ENCODE data around the gene CAMK2A. TPM values are rescaled to one million over a fixed set of nuclear protein-coding genes. Genes with fewer than 3 reads are reported as not detected.
A peak's percentile ranks its signal among the peaks of the same experiment; 100 is the strongest.

The CAMK2A gene
- total and polyA plus RNA-seq, 2 of the 4 experiments (the other 2 are of a cell fraction) = 0.18 to 0.19 TPM

DNA sequence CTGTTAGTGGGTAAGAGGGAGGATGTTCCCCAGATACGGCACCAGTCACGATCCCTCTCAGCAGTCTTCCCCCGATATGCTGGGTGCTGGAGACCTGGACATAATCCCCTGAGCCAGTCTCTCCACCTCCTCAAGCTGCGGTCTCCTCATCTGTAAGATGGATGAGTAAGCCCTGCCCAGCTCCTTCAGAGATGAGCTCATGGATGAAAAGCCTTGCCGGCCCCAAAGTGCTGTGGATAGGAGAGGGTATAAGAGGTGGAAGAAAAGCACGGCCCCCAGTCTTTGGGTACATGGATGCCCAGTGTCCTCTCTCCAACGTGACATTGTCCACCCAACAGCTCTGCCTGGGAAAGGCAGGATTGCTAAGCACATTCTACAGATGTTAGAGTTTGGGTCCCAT, 4.5 kb downstream of the CAMK2A start:
- dilution Hi-C loops (cut with HindIII; ENCODE audit: low sequenced_read_pairs, unreplicated experiment) (no loop called here), intact Hi-C loops (cut with micrococcal nuclease) (no loop called here), in situ Hi-C loops (cut with MboI; ENCODE audit: low sequenced_read_pairs) (no loop called here)
- Histone ChIP-seq H2BK15ac (ENCODE audit: low read depth, low read length) (no peak overlapping the region), H3K14ac (replicated peaks; ENCODE audit: low read depth, low read length) (no peak overlapping the region), H3K4ac (ENCODE audit: low read depth, low read length) (no peak overlapping the region), H2BK5ac (ENCODE audit: low read depth, low read length, poor library complexity, severe bottlenecking) (no peak overlapping the region), H3K79me1 (ENCODE audit: low read depth in 1 of 2, low read length in 2 of 2) (no peaks in the 10 kb centered on the region), H4K91ac (ENCODE audit: insufficient read depth, low read depth, low read length) (no peak overlapping the region), H3K9me1 (ENCODE audit: insufficient read depth, low read length) (peaks cover 7% of the 10 kb centered on the region; the same call in 1 of the 2 replicates), H4K20me1 (ENCODE audit: insufficient read depth, low read length) (no peaks in the 10 kb centered on the region), H2BK20ac (ENCODE audit: low read depth, low read length) (no peak overlapping the region), H2BK120ac (ENCODE audit: low read depth, low read length) (no peak overlapping the region), H3K56ac (ENCODE audit: extremely low read depth, insufficient read depth, low read length) (no peak overlapping the region), H2AK5ac (ENCODE audit: low read depth, low read length) (no peak overlapping the region), H2AFZ (replicated peaks; ENCODE audit: low read length, poor library complexity) (no peak overlapping the region), H4K5ac (ENCODE audit: low read depth, low read length) (no peak overlapping the region), H3K27ac (ENCODE audit: insufficient read depth, low read length) (no peak overlapping the region), H3K23ac (ENCODE audit: low read depth, low read length) (no peak overlapping the region), H3K9ac (ENCODE audit: low read depth, low read length) (no peak overlapping the region), H3K4me3 (ENCODE audit: insufficient read depth, low read depth, low read length) (no peak overlapping the region), H3K4me1 (ENCODE audit: control insufficient read depth, insufficient read depth, low read length) (no peaks in the 10 kb centered on the region), H2AK9ac (replicated peaks; ENCODE audit: low read depth, low read length, poor library complexity) (peak overlapping the region; percentile 9), H3K27me3 (ENCODE audit: control insufficient read depth, insufficient read depth, low read length) (no peaks in the 10 kb centered on the region), H3K36me3 (ENCODE audit: control insufficient read depth, insufficient read depth, low read length) (no peaks in the 10 kb centered on the region), H3K4me2 (ENCODE audit: low read depth, low read length) (no peak overlapping the region), H4K8ac (ENCODE audit: low read depth in 2 of 2, low read length in 2 of 2) (no peak overlapping the region), H3K9me3 (ENCODE audit: control insufficient read depth, insufficient read depth, low read length) (no peaks in the 10 kb centered on the region), H3K18ac (ENCODE audit: low read depth, low read length) (no peak overlapping the region)
- WGBS, 2 experiments (ENCODE audit: extremely low coverage in 2 of 2, insufficient read length in 1 of 2) = no CpG with 5 or more reads among the region's 7 CpGs
- no peak for ATAC-seq (ENCODE audit: low read depth)
- CTCF ChIA-PET = interaction anchor here (0.9 kb wide), 1 partner anchor 13 kb away, joined by 3 read pairs; no protein-coding TSS in a partner anchor
- BruUV-seq (replicated peaks) = no TSS peak
- POLR2A ChIA-PET (ENCODE audit: unreplicated experiment) = no interaction called here
- TF ChIP-seq CEBPB (IDR thresholded peaks at IDR 0.05; ENCODE audit: low read depth, low read length) = no peak
- no peak for TF ChIP-seq BHLHE40 (IDR thresholded peaks at IDR 0.05; ENCODE audit: low read depth, low read length)
- no peak for TF ChIP-seq POLR2A (IDR thresholded peaks at IDR 0.05; ENCODE audit: low read depth, low read length)
- no peak for TF ChIP-seq FOS (IDR thresholded peaks at IDR 0.05; ENCODE audit: low read depth, low read length)
- TF ChIP-seq CTCF (conservative IDR thresholded peaks at IDR 0.05; ENCODE audit: low read depth, low read length) = no peak
- TF ChIP-seq RCOR1 (IDR thresholded peaks at IDR 0.05; ENCODE audit: insufficient replicate concordance, low read length) = no peak
- TF ChIP-seq RFX5 (IDR thresholded peaks at IDR 0.05; ENCODE audit: low read depth, low read length) = no peak
- TF ChIP-seq, protein P1, sequence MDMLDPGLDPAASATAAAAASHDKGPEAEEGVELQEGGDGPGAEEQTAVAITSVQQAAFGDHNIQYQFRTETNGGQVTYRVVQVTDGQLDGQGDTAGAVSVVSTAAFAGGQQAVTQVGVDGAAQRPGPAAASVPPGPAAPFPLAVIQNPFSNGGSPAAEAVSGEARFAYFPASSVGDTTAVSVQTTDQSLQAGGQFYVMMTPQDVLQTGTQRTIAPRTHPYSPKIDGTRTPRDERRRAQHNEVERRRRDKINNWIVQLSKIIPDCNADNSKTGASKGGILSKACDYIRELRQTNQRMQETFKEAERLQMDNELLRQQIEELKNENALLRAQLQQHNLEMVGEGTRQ (IDR thresholded peaks at IDR 0.05; ENCODE audit: low read depth, low read length) = no peak
- no peak for TF ChIP-seq MAZ (IDR thresholded peaks at IDR 0.05; ENCODE audit: borderline replicate concordance, low read depth, low read length)
- TF ChIP-seq NFE2L2 (IDR thresholded peaks at IDR 0.05; ENCODE audit: low read depth, low read length) = no peak
- TF ChIP-seq, protein P2, sequence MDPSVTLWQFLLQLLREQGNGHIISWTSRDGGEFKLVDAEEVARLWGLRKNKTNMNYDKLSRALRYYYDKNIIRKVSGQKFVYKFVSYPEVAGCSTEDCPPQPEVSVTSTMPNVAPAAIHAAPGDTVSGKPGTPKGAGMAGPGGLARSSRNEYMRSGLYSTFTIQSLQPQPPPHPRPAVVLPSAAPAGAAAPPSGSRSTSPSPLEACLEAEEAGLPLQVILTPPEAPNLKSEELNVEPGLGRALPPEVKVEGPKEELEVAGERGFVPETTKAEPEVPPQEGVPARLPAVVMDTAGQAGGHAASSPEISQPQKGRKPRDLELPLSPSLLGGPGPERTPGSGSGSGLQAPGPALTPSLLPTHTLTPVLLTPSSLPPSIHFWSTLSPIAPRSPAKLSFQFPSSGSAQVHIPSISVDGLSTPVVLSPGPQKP (IDR thresholded peaks at IDR 0.05; ENCODE audit: borderline replicate concordance, low read depth, low read length) = no peak
- no peak for DNase-seq

Measured in IMR-90 (cell line).